ENCODE data around the gene BCKDHB.
"Not testable (repeated sequence)": the region's sequence is repeated elsewhere in the genome, so short reads cannot be mapped to it uniquely, and the experiment has no call there.

The BCKDHB gene

GRCh38 chr6:80106418-80107235 lies at the start of gene BCKDHB:
Gene BCKDHB, plus strand, starts transcription at chr6:80106671. Its CDS starts 23 bp downstream, at chr6:80106694.
- peak; percentile 86 to 95 (median 93) for DNase-seq

- no peak for DNase-seq
These were observed 45.7 kb upstream of the BCKDHB start for GRCh38 chr6:80060774-80061173.

GRCh38 chr6:80068146-80068545 lies 38.3 kb upstream of the BCKDHB start:
- not testable (repeated sequence) for DNase-seq

- DNase-seq, result not testable (repeated sequence)
These were observed 36.0 kb upstream of the BCKDHB start for GRCh38 chr6:80070431-80070830.

DNA sequence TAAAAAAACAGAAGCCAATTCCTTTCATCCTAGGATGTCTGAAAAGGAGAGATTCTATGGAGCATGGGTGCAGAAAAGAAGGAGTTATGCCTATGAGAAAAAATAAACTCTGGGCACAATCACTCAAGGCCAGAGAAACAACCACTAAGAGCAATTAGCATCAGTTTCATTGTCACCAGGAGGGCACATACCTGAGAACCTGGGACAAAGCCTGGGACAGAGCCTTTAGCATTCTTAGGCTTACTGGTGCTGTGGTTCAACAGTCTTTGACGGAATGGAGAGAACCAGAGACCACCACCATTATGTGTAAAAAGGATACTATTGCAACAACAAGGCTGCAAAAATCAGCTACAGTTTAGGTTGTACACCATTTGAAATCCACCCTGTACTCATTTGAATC lies 29.4 kb upstream of the BCKDHB start:
- DNase-seq, result no peak

DNA sequence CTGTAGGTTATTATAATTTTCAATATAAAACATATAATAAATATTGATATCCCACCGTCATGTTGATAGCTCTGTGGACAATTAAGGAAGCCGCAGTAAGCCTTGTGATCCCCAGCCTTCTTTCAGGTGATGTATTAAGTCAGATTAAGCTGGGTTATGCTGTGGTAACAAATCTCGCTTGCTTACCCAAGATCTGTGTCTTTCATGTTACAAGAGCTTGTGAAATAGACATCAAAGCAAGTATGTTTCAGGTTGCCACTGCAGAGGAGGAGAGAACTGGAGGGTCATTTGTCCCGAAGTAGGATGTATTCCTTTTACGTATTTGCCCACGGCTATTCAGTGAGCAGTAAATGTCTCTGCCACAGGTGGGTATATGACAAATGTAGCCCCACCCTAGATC lies 17.8 kb upstream of the BCKDHB start:
- no peak for DNase-seq

GRCh38 chr6:80091506-80091905 lies 15.0 kb upstream of the BCKDHB start:
- DNase-seq, result no peak

GRCh38 chr6:80094017-80094416 lies 12.5 kb upstream of the BCKDHB start:
- DNase-seq, result peak in 1 of 4 experiments; percentile 1

DNA sequence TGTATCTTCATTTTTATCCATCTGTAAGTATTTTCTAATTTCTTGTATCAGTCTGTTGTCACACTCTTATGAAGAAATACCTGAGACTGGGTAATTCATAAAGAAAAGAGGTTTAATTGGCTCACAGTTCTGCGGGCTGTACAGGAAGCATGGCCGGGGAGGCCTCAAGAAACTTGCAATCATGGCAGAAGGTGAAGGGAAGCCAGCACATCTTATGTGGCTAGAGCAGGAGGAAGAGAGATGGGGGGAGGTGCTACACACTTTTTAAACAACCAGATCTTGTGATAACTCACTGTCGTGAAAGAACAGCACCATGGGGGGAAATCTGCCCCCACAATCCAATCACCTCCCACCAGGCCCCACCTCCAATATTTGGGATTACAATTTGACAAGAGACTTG lies 10.9 kb upstream of the BCKDHB start:
- no peak for DNase-seq

DNA sequence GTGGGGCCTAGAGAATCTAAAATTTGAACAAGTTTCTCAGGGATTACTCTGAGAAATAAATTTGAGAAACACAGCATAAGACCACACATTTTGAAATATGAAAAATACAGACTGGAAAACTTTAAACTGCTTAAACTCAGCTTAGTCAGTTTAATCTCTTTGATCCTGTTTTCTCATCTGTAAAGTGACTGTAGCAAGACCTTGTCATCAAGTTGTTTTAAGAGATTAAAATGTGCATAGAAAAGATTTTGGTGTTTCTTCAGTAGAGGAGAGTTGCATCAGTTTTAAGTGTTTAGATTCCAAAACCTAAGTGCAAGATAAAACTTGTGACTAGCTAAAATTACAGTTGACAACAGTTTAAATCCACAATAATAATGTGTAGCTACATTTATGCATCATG lies 8.1 kb upstream of the BCKDHB start:
- DNase-seq, result no peak

- DNase-seq, result no peak
These were observed 2.0 kb upstream of the BCKDHB start for GRCh38 chr6:80104520-80104919.

- no peak for DNase-seq
These were observed 476 bp upstream of the BCKDHB start for GRCh38 chr6:80105972-80106417.

DNA sequence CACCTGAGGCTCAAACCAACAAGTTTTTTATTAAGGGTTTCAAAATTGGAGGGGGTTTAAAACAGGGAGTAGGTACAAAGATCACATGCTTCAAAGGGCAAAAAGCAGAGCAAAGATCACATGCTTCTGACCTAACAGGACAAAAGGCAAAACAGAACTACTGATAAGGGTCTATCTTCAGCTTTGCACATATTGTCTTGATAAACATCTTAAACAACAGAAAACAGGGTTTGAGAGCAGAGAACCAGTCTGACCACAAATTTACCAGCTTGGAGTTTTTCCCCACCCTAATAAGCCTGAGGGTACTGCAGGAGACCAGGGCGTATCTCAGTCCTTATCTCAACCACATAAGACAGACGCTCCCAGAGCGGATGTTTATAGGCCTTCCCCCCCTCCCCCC lies 16.1 kb downstream of the BCKDHB start:
- not testable (repeated sequence) for DNase-seq

GRCh38 chr6:80126657-80127345 lies 20.3 kb downstream of the BCKDHB start:
- no peak for DNase-seq

- no peak for DNase-seq
These were observed 23.0 kb downstream of the BCKDHB start for GRCh38 chr6:80129485-80129884.

DNA sequence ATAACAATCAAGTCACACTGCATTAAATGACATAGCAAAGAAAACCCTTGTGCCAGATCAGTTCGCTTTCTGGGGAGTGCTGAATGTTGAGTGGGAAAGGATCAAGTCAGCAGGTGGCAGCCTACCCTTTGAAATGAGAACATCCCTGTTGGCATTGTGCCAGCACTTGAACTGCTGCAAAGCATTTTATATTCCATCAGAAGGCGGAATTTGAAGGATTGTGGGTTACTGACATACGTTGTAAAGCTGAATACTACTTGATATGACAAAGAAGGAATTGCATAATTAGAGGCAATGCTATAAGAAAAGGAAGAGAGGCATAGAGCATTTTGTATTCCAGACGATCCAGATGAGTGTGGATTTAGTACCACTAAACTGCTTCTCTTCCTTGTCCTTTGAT lies 26.5 kb downstream of the BCKDHB start:
- DNase-seq, result peak in 2 of 4 experiments; percentile 1

DNA sequence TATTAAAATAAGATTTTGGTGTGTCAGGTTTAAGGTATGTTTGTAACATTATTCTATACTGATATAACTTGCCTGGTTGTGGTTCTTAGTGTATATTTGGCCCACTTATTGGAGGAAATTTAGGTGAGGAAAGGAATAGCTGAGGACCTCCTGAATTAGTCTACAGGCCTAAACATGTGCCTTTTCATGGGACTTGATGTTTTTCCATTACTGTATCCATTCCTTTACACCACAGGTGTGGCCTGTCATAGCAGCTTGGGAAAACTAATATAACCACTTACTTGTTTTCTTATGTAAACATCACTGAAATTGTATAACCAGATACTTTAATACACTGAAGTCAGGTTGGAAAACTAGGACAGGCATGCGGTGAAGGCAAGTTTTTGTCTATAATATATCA lies 27.6 kb downstream of the BCKDHB start:
- no peak for DNase-seq

- DNase-seq, result no peak
These were observed 36.1 kb downstream of the BCKDHB start for GRCh38 chr6:80142586-80142985.

GRCh38 chr6:80143419-80143937 lies 37.0 kb downstream of the BCKDHB start:
- no peak for DNase-seq

DNA sequence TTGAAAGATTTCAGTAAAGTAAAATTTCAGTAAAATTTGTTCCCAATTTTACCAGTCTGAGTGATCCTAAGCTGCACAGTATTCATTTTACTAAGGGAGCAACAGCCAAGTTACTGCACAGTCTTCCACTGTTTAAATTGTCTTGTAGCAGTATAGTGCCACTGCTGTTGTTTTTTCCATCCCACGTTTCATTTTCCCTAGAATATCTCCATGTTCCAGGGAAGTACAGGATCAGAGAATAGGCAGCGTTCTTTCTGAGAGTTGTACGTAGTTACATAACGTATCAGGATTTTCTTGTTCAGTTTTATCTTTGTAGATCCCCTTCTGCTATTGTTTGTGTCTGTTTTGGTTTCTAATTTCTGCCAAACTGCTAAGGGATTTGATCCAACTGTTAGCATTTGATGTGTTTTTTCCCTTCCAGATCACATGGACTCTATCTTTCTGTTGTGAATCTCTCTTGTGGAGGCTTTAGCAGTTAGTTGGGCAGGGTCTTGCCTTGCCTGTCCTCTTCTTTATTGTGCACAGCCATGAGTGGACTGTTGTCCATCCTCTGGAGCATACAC lies 38.4 kb downstream of the BCKDHB start:
- no peak for DNase-seq

DNA sequence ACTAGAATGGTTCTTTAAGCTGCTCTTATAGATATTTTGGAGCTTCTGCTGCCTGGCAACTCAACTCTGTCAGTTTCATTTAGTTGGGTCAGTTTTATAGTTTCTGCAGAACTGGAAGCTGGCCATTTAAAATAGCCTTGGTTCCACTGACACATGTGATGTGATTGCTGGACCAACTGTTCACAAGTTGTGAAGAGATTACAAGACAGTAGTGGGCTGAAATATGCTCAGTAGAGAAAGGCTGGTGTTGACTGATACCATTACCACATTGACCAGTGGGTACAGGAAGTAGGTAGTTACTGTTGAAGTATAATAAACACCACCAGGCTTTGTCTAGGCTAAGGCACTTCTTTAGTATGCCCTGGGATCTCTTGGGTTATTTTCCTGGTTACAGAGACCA lies 39.0 kb downstream of the BCKDHB start:
- no peak for DNase-seq

- DNase-seq, result no peak
These were observed 39.5 kb downstream of the BCKDHB start for GRCh38 chr6:80145921-80146320.

GRCh38 chr6:80148220-80148619 lies 41.7 kb downstream of the BCKDHB start:
- DNase-seq, result no peak

DNA sequence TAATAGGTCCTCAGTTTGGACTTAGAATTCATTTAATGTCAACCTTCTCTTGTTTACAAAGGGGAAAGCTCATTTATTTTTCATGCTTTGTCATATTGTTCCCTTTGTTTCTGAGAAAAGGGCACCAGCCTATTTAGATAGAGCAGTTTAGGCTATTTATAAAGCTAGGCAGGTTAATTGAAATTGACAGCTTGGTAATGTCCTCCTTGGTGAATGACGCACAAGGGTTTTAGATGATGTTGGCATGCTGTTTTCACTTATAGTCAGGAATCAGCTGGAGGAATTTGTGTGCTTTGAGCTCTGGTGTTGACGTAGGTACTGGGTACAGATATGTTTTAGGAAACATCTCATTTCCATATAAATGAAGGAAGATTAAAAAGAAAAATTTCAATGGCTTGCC lies 45.2 kb downstream of the BCKDHB start:
- DNase-seq, result no peak

Measured in activated CD4-positive, CD25-positive, alpha-beta regulatory T cell (primary cell).